Middle frontal gyrus (tissue), 1 donor: Measurements from ENCODE around the gene RHOT2.

Experiments
- DNase-seq: peaks from one replicate; pipeline ENCODE4 v3.0.0-alpha.2; 2015; ENCODE audit warnings: low spot score; ENCODE audit errors: extremely low spot score

Gene RHOT2

GRCh38 chr16:647173-647902, 20.6 kb upstream of the RHOT2 start:
- no peak for DNase-seq

GRCh38 chr16:648071-648780, 19.7 kb upstream of the RHOT2 start:
- DNase-seq = no peak

GRCh38 chr16:648781-649589, 18.9 kb upstream of the RHOT2 start, which contains the start of gene WDR90:
TSS of gene WDR90 (plus strand) at chr16:649365. CDS start at chr16:649417, 52 bp downstream.
- peak; percentile 93 for DNase-seq

GRCh38 chr16:649631-650030, 18.3 kb upstream of the RHOT2 start:
- DNase-seq = no peak

- DNase-seq = no peak
Measured at GRCh38 chr16:651844-652243, 16.1 kb upstream of the RHOT2 start.

GRCh38 chr16:652454-653305, 15.3 kb upstream of the RHOT2 start:
- no peak for DNase-seq

- no peak for DNase-seq
Measured at GRCh38 chr16:654034-654433, 13.9 kb upstream of the RHOT2 start.

GRCh38 chr16:657487-657886, 10.4 kb upstream of the RHOT2 start:
- DNase-seq = no peak

GRCh38 chr16:658679-659571, 9.0 kb upstream of the RHOT2 start:
- DNase-seq = no peak

- DNase-seq = no peak
Measured at GRCh38 chr16:659618-660017, 8.3 kb upstream of the RHOT2 start.

- DNase-seq = no peak
Measured at GRCh38 chr16:660132-660458, 7.8 kb upstream of the RHOT2 start.

- DNase-seq = peak; percentile 44
Measured at GRCh38 chr16:660459-661183, 7.3 kb upstream of the RHOT2 start.

GRCh38 chr16:661184-661821, 6.6 kb upstream of the RHOT2 start:
- DNase-seq = no peak

- no peak for DNase-seq
Measured at GRCh38 chr16:662095-662494, 5.8 kb upstream of the RHOT2 start.

GRCh38 chr16:662597-662996, 5.3 kb upstream of the RHOT2 start:
- DNase-seq = no peak

GRCh38 chr16:666572-666971, 1.4 kb upstream of the RHOT2 start:
- DNase-seq = no peak

- DNase-seq = no peak
Measured at GRCh38 chr16:667113-667779, 686 bp upstream of the RHOT2 start.

GRCh38 chr16:668519-669171, 713 bp downstream of the RHOT2 start:
- DNase-seq = no peak
